ENCODE results near the gene BTN1A1.
"Not testable (repeated sequence)": the region's sequence is repeated elsewhere in the genome, so short reads cannot be mapped to it uniquely, and the experiment has no call there.

BTN1A1 gene

DNA sequence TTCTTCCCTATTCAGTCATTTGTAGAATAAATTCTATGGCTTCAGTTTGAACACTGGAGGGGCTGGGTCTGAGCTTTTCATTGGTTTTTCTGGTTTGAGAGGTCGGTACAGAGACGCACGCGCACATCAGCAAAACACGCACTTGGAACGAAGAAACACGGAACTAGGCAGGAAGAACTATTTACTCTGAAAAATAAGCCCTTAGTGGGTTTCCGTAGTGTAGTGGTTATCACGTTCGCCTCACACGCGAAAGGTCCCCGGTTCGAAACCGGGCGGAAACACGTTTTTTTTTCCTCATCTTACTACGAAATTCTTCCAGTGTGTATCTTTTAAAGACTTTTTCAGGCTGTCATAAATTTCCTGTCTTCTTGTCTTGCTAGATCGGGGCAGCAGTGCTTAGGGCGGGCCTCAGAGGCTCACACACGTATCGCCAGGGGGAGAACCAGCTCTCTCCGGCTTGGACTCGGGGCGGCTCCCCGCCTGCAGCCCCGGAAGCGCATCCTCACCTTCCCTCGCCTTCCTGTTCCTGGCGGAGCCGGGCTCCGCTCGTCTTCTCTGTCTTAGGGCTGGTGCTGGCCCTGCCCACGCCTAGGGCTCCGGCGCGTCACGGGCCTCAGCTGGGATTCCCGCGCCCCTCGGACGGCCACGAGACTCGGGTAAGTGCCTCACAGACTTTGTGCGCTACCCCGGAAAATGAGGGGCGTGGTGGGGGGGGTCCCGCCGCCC lies 37.9 kb downstream of the BTN1A1 start, which contains the start of gene HMGN4:
Gene HMGN4, plus strand, starts transcription at position 521 of the 726 bp plus-strand sequence. CDS start 6,841 bp downstream, outside the sequence.
- DNase-seq (ENCODE audit: low spot score), result no peak

DNA sequence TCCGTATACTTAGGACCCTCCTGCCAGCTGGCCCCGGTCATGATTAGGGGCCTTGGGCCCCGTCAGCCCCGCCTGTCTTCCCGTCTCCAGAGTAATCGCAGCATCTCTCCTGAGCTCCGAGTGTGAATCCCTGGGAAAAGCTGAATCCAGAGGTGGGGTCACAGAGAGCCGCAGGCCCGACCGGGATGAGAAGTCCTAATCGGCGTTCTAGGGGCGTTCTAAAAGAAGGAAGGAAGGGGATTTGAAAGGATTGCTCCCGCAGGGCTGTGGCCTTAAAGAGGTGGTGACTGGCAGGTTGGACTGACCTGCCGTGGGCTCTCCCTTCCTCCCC lies 38.4 kb downstream of the BTN1A1 start:
- DNase-seq (ENCODE audit: low spot score), result no peak

DNA sequence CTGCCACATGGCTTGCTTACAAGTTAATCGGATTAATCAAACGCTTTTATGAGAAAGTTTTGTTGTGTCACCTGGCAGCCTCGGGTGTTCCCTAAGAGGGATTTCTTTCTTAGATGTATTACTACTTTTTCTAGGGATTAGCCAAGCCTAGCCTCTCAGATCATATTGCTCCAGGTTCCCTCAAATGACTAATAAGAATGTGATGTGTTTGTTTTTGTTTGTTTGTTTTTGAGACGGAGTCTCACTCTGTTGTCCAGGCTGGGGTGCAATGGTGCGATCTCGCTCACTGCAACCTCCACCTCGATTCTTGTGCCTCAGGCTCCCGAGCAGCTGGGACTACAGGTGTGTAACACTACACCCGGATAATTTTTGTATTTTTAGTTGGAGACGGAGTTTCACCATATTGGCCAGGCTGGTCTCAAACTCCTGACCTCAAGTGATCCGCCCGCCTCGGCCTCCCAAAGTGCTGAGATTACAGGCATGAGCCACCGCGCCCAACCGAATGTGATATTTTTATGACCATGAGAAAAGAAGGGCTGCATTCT lies 39.0 kb downstream of the BTN1A1 start:
- no peak for DNase-seq (ENCODE audit: low spot score)

DNA sequence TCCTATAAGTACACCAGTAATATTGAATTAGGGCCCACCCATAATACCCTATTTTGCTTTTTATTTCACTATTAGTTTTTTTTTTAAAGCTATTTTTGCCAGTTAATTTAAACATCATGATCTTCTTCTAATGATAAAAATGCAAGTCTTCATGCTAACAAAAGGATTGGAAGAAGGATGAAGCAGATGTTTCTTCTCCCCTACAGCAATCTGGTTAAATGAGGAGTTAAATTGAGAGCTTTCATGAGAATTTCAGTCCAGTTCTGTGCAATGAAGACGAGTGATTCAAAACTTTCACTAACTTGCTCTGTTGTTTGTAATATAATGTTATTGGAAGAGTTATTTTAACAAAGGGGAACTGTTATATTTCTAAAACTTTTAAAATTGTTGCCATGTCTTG lies 41.5 kb downstream of the BTN1A1 start:
- no peak for DNase-seq (ENCODE audit: low spot score)

DNA sequence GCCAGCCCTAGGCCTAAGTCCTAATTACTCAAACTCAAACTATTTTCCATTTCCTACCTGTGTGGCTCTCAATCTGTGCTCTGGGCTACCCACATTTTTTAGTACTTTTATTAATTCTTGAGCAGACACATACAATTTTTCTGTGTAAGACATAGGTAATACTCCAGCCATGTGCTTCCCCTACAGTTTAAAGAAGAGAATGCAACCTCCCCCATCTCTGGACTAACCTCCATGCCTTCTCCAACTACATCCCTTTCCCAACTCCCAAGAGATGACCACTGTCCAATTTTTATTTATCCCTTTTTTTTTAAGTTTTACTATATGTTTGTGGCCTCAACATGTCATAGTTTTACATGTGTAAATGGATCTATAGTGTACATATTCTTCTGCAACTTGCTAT lies 43.9 kb downstream of the BTN1A1 start:
- peak; percentile 36 for DNase-seq (ENCODE audit: low spot score)

DNA sequence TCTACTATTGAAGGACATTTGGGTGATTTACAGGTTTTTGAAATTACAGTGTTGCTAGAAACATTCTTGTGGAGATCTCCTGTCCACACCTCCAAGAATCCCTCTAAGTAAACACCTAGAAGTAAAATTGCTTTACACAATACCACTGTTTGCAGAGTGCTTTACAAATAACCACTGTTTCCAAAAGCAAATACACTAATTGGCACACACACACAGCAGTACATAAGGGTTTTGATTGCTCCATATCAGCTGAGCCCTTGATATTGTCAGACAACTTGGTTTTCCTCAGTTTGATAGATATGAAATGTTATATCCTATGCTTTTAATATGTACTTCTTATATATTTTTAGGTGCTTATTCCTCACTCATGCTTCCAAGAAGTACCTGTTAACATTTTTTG lies 44.4 kb downstream of the BTN1A1 start:
- no peak for DNase-seq (ENCODE audit: low spot score)

DNA sequence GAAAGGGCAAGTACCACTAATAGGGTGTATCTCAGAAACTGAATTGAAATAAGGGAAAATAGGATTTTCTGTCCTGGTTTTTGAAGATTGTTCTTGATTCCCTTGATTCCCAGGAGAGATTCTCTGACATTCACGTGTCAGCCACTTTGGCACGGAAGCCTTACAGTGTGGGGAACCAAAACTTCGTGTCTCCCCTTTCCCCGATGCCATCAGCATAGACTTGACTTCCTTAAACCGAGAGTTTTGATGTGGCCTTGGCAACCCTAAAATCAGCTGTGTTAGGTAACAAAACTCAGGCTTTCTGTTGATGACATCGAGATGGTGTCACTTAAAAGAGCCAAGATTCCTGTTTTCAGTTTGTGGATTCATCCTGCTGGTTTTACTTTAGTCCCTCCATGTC lies 45.5 kb downstream of the BTN1A1 start:
- no peak for DNase-seq (ENCODE audit: low spot score)

DNA sequence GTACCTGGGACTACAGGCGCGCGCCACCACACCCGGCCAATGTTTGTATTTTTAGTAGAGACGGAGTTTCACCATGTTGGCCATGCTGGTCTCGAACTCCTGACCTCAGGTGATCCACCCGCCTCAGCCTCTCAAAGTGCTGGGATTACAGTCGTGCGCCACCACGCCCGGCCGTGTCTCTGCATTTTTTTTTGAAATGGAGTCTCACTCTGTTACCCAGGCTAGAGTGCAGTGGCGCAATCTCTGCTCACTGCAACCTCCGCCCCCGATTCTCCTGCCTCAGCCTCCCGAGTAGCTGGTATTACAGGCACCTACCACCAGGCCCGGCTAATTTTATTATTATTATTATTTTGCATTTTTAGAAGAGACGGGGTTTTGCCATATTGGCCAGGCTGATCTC lies 47.3 kb downstream of the BTN1A1 start:
- DNase-seq (ENCODE audit: low spot score), result not testable (repeated sequence)

DNA sequence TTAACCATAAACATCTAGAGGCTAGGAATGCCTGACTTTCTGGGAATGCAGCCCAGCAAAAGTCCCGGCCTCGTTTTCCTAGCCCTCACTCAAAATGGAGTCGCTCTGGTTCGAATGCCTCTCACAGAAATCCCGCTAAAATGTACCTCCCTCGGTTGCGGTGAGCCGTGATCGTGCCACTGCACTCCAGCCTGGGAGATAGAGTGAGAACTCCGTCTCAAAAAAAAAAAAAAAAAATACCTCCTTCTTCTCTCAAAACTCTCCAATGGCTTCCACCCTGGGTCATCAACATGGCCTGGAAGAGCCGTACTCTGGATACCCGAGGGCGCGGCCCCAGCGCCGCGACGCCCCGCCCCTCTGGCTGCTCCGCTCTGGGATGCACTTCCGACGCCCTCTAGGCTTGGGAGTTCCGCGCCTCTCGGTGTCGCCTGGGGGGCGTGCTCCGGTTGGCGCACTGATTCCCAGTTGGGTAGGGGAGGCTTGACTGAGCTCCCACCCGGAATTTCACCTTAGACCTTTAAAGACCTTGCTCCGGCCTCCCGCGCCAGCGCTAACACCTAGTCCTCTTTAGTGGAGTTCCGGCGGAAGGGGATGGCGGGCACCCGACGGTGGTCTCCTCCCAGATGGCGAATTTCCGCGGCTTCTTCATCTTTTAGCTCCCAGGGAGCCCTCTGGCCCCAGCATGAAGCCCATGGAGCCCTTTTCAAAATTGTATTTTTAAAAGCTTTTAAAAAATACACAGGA lies 50.3 kb downstream of the BTN1A1 start:
- DNase-seq (ENCODE audit: low spot score), result peak; percentile 57

DNA sequence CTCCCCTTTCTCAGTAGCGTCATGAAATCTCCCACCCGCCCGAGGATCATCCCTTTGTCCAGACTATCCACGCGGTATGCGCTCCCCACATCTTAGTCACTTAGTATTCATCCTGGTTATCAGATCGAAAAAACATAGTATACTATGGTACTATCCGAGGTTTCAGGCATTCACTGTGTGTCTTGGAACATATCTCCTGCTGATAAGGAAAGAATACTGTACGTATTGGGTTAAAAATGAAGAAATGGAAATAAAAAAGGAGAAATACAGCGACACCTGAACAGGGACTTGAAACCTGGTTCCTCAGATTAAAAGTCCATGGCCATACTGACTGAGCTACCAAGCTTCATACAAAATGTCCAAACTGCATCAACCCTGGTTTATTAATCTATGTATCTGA lies 52.1 kb downstream of the BTN1A1 start:
- DNase-seq (ENCODE audit: low spot score), result no peak

DNA sequence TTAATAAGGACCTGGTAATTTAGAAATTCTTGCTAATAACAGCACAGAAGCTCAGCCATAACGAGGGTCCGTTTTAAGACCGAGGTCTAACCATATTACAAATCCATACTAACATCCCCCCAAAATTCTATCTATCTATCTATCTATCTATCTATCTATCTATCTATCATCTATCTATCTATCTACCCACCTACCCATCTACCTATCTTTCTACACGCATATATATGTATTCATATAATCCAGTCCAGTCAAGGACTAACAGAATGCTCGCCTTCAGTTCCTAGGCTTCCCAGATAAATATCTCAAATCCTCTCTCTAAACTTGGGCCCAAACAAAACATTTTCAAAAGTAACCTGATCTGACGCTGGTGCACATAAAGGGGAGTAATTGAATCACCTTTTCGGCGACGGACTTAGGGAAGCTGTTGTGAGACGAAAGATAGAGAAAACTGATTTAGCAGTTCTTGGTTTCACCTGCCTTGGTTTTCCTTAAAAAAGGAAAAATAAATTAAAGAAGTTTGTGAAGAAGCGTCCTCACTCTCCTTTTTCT lies 52.6 kb downstream of the BTN1A1 start:
- no peak for DNase-seq (ENCODE audit: low spot score)

DNA sequence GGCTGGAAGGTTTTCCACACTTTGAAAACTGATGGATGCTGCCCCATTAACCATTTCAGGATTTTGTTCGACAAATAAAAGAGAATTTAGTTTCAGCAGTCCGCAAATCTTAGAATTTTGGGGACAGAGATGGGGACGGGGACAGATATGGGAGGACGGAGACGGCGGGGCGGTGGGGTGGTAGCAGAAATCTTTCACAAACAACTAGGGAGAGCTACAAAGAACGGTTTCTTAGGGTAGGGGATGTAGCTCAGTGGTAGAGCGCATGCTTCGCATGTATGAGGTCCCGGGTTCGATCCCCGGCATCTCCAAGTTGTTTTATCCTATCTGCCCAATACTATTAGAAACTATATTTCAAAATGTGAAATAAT lies 53.1 kb downstream of the BTN1A1 start:
- DNase-seq (ENCODE audit: low spot score), result peak; percentile 61

DNA sequence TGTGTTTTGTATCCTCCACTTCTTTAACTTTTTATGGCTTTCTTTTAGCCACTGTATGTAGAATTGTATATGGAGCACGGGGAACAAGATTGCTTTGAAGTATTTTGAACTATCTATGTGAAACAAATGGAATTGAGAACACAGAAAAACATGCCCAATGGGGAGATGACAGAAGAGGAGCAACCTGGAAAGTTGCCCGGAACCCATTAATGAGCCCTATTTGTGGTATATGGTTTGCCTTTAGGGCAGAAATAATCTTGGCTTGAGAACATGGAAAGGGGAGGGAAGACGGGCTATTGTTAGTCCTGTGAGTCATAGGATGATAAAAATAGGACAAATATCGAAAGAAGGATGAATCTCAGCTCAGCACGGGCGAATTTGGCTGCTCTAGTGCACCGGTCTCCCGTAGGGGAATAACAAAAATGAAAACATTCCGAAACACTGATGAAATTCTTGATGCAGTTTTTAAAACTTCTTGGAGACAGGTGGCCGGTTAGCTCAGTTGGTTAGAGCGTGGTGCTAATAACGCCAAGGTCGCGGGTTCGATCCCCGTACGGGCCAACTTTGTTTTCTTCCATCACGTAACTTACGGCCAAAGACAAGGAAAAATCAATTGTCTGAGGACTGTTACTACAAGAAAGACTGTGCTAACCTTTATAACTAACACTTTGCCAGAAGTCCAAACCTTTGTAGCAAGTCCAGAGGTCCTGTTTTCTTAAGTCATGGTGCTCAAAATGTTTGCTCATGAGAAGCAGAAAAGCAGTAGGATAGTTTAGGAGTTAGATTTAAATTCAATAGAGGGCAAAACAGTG lies 53.7 kb downstream of the BTN1A1 start:
- peak; percentile 81 for DNase-seq (ENCODE audit: low spot score)

DNA sequence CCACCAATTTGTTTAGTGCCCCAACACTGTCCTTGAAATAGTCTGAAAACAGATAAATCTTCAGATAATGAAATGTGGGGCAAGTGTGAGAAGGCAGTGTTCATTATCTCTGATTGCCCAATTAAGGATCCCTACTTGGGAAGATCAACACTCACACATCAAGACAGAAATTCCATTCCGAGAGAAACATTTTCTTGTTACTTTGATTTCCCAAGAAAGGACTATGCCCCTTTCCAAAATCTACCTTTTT lies 54.3 kb downstream of the BTN1A1 start:
- no peak for DNase-seq (ENCODE audit: low spot score)

DNA sequence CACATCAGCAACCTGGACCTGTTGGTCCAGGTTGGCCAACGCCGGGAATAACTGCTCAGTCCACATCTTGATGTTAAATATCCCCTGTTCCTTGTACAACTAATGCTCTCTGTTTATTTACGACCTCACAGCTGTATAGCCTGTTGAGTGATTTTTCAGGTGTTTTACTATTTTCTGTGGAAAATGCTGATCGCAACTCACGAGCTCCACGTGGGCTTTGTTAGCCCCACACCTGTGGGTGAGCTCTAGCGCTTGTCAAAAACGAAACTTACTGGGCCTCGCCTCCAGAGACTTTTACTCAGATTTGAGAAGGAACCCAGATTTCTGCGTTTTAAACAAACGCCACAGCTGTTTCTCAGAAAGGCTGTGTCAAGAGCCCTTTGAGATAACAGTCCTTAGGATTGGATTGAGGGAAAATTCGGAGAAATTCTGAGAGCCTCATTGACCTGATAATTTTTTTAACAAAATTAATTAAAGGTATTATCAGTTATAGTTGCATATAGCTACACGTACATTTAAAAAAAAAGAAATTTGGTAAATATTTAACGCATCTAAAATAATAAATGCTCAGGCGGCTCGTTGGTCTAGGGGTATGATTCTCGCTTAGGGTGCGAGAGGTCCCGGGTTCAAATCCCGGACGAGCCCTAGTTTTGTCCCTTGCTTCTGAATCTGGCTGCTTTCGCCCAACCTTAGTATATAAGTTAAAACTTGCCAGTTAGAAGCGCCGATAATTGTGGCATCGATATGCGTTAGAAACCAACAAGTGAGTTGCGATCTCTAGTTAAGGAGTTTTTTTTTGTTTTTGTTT lies 54.8 kb downstream of the BTN1A1 start:
- DNase-seq (ENCODE audit: low spot score), result peak; percentile 74

DNA sequence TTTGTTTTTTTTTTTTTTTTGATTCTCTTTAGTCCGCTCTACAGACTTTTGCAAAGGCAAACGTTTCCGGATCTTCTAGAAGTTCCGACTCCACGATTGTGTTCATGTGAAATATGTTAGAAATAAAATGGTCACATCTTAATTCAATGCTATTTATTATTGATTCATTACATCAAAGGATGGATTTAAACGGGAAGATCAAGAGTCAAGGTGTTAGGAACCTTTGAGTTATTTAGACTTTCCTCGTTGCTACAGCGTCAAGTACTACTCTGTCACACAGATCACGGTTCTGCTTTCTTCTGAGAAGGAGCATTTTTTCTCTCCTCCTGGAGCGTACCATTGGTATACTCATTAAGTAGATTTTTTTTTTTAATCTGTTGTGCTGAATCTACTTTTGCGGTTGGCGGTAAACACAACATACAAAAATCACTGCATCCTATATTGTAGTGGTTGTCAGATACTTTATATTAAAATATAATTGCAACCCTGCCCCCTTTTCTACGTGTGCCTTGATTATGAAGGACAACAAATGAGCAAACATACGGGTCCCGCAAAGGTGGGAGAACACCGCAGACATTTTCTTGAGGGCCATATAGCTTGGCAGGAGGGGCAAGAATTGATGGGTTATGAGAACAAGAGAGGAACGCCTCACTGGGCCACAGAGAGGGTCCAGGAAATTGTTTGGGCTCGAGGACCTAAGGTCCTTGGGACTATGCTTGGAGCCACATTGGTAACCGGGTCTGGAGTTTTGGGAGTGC lies 55.6 kb downstream of the BTN1A1 start:
- DNase-seq (ENCODE audit: low spot score), result peak; percentile 44

DNA sequence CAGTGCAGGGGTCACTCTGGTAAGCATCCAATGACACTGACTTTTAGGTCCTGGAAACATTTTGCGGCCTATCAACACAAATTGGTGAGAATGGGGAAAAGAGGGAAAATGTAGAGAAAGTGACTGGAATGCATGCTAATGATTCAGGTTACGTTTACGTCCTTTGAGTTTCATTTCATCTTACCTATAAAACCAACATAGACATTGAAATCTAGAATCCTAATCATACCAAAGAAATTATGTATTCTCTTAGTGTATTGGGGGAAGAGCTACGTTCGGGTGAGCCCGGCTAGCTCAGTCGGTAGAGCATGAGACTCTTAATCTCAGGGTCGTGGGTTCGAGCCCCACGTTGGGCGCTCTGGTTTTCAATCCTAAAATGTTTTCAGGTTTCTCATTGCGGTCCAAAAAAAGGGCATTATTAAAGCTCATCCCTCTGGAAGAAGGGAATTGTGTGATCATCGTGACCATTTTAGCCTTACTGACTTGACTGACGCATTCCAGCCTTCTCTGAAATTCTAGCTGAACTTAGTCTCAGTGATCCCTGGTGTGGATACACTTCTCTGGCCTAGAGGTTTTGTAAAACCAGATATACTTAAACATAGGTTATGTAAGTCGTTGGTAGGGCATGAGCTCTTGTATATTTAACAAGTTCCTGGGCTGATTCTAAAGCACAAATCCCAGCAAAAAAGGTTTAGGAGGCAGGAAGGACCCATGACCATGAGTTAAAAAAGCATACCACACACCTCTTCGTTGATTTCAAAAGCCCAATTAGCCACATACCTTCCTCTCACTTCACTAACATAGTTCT lies 56.4 kb downstream of the BTN1A1 start:
- peak; percentile 88 for DNase-seq (ENCODE audit: low spot score)

Measured in kidney capillary endothelial cell (primary cell).